NB4 (cell line): Measurements from ENCODE around the gene OCLN.

Experiments used
- POLR2A ChIP-seq: IDR thresholded peaks from 2 replicates; pipeline ENCODE4 v1.6.1; 2011; ENCODE audit warnings: mild to moderate bottlenecking; ENCODE audit not compliant: insufficient read length; ENCODE audit errors: extremely low read depth
- TF ChIP-seq, protein P1 (sequence below): IDR thresholded peaks from one replicate; pipeline ENCODE4 v1.5.1; 2012; ENCODE audit warnings: low read depth, low read length

DNA sequence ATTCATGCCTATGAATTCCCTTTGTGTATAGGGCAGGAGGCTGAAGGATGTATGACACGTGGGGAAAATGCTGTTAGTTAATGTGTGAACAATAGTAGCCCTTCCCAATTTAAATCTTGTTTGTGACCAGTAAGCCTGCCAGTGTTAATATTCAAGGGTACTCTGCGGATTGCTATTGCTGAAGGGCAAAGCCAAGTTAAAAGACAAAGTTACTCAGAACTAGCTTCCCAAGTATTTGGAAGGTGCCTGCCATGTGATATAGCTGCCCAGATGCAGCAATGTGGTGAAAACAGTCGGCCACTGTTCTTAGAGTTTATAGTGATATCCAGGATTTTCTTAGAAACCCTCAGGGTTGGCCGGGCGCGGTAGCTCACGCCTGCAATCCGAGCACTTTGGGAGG lies 43.1 kb upstream of the OCLN start:
- TF ChIP-seq POLR2A = no peak
- TF ChIP-seq, protein P1, sequence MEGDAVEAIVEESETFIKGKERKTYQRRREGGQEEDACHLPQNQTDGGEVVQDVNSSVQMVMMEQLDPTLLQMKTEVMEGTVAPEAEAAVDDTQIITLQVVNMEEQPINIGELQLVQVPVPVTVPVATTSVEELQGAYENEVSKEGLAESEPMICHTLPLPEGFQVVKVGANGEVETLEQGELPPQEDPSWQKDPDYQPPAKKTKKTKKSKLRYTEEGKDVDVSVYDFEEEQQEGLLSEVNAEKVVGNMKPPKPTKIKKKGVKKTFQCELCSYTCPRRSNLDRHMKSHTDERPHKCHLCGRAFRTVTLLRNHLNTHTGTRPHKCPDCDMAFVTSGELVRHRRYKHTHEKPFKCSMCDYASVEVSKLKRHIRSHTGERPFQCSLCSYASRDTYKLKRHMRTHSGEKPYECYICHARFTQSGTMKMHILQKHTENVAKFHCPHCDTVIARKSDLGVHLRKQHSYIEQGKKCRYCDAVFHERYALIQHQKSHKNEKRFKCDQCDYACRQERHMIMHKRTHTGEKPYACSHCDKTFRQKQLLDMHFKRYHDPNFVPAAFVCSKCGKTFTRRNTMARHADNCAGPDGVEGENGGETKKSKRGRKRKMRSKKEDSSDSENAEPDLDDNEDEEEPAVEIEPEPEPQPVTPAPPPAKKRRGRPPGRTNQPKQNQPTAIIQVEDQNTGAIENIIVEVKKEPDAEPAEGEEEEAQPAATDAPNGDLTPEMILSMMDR = no peak
